Measurements from ENCODE around the gene DNAL1.
"Not testable (repeated sequence)": the region's sequence is repeated elsewhere in the genome, so short reads cannot be mapped to it uniquely, and the experiment has no call there.

The DNAL1 gene

GRCh38 chr14:73640796-73641365 is 3.9 kb upstream of the DNAL1 start:
- no peak for DNase-seq (ENCODE audit: low read depth)

GRCh38 chr14:73645248-73645610 is 443 bp downstream of the DNAL1 start:
- no peak for DNase-seq (ENCODE audit: low read depth)

- no peak for DNase-seq (ENCODE audit: low read depth)
These were observed 6.2 kb downstream of the DNAL1 start for GRCh38 chr14:73651005-73651404.

- DNase-seq (ENCODE audit: low read depth), result no peak
These were observed 11.1 kb downstream of the DNAL1 start for GRCh38 chr14:73655851-73656250.

GRCh38 chr14:73659202-73659601 is 14.4 kb downstream of the DNAL1 start:
- not testable (repeated sequence) for DNase-seq (ENCODE audit: low read depth)

GRCh38 chr14:73660511-73660910 is 15.7 kb downstream of the DNAL1 start:
- DNase-seq (ENCODE audit: low read depth), result no peak

- peak; percentile 23 for DNase-seq (ENCODE audit: low read depth)
These were observed 17.1 kb downstream of the DNAL1 start for GRCh38 chr14:73661872-73662271.

- DNase-seq (ENCODE audit: low read depth), result peak; percentile 97
These were observed 17.7 kb downstream of the DNAL1 start for GRCh38 chr14:73662487-73662943.

- DNase-seq (ENCODE audit: low read depth), result no peak
These were observed 18.9 kb downstream of the DNAL1 start for GRCh38 chr14:73663548-73664212.

- no peak for DNase-seq (ENCODE audit: low read depth)
These were observed 20.3 kb downstream of the DNAL1 start for GRCh38 chr14:73665130-73665529.

- no peak for DNase-seq (ENCODE audit: low read depth)
These were observed 21.8 kb downstream of the DNAL1 start for GRCh38 chr14:73666583-73666982.

- DNase-seq (ENCODE audit: low read depth), result no peak
These were observed 23.1 kb downstream of the DNAL1 start for GRCh38 chr14:73667854-73668253.

GRCh38 chr14:73674986-73675385 is 30.2 kb downstream of the DNAL1 start:
- no peak for DNase-seq (ENCODE audit: low read depth)

- DNase-seq (ENCODE audit: low read depth), result no peak
These were observed 33.9 kb downstream of the DNAL1 start for GRCh38 chr14:73678698-73679097.

- no peak for DNase-seq (ENCODE audit: low read depth)
These were observed 36.0 kb downstream of the DNAL1 start for GRCh38 chr14:73680821-73681220.

GRCh38 chr14:73684627-73685026 is 39.8 kb downstream of the DNAL1 start:
- no peak for DNase-seq (ENCODE audit: low read depth)

GRCh38 chr14:73685328-73685727 is 40.5 kb downstream of the DNAL1 start:
- no peak for DNase-seq (ENCODE audit: low read depth)

- DNase-seq (ENCODE audit: low read depth), result no peak
These were observed 42.1 kb downstream of the DNAL1 start for GRCh38 chr14:73686901-73687300.

- no peak for DNase-seq (ENCODE audit: low read depth)
These were observed 49.3 kb downstream of the DNAL1 start for GRCh38 chr14:73694083-73694482.

GRCh38 chr14:73695082-73695481 is 50.3 kb downstream of the DNAL1 start:
- DNase-seq (ENCODE audit: low read depth), result no peak

- DNase-seq (ENCODE audit: low read depth), result no peak
These were observed 51.2 kb downstream of the DNAL1 start for GRCh38 chr14:73695997-73696396.

GRCh38 chr14:73696466-73697400 is 51.9 kb downstream of the DNAL1 start:
- DNase-seq (ENCODE audit: low read depth), result peak; percentile 84

GRCh38 chr14:73700325-73700724 is 55.5 kb downstream of the DNAL1 start:
- no peak for DNase-seq (ENCODE audit: low read depth)

Data from EH (cell line).